Stimulated activated CD4-positive, alpha-beta T cell treated with anti-CD3 and anti-CD28 coated beads, Interleukin-15, amount 100 ng/mL, for 48 hours (primary cell): ENCODE results near the gene DNAJC11.
"Not testable (repeated sequence)": the region's sequence is repeated elsewhere in the genome, so short reads cannot be mapped to it uniquely, and the experiment has no call there.

ENCODE experiments used
- DNase-seq, 2 donors: peaks; one replicate each; pipeline ENCODE4 v3.0.0-alpha.2; 2020; ENCODE audit warnings: low read depth in 2 of 2

DNAJC11 gene

GRCh38 chr1:6652986-6653385 lies 48.6 kb downstream of the DNAJC11 start:
- no peak for DNase-seq

DNA sequence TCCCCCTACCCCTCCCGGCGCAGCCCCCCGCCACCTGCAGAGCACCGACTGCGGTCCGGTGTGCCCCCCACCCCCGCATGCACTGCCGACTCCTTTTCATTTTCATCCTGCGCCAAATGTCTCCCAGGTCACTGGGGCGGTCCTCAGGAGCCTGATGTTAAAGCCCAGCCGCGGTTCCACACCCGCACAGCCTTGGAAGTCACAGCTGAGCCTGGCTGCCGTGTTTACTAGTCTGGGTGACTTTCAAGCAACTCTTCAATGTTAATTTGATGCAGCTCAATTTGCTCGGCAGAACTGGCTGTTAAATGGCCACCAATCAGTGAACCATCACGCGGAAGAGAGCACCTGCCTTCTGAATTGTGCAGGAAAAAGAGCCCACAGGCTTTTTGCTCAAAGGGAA lies 49.7 kb downstream of the DNAJC11 start:
- no peak for DNase-seq

- no peak for DNase-seq
Measured at GRCh38 chr1:6648556-6648955, 53.1 kb downstream of the DNAJC11 start.

GRCh38 chr1:6646499-6647148 lies 55.0 kb downstream of the DNAJC11 start:
- DNase-seq, result no peak

GRCh38 chr1:6645018-6645417 lies 56.6 kb downstream of the DNAJC11 start:
- no peak for DNase-seq

DNA sequence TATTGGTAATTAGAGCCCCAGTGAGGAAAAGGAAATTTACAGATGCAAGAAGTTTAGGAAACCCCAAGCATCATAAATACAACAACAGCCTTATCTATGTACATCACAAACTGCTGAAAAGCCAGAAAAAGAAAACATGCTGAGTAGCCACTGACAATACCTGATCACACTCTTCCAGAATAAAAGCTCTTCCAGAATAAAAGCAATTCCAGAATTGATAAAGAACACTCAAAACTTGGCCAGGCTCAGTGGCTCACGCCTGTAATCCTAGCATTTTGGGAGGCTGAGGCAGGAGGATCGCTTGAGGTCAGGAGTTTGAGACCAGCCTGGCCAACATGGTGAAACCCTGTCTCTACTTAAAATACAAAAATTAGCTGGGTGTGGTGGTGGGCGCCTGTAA lies 60.7 kb downstream of the DNAJC11 start:
- DNase-seq, result not testable (repeated sequence)

DNA sequence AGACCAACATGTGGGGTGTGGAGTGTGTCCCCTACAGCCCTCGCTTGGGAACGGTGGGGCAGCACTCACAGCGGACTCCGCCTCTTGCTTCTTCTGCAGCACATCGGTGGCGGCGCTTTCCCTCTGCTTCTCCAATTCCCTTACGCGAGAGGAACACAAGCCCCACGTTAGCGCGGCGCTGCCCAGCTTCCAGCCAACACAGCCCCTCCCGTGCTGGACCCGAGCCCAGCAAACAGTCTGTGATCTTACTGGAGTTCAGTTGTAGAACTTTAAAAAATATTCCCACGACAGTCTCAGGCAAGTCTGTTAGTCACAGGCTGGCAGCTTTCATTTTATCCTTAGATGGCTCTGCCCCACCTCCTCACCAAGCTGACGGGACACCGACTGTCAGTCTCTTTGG lies 63.4 kb downstream of the DNAJC11 start:
- no peak for DNase-seq

GRCh38 chr1:6637770-6638169 lies 63.8 kb downstream of the DNAJC11 start:
- no peak for DNase-seq

- DNase-seq, result not testable (repeated sequence)
Measured at GRCh38 chr1:6636778-6637177, 64.8 kb downstream of the DNAJC11 start.

- no peak for DNase-seq
Measured at GRCh38 chr1:6635910-6636760, 65.5 kb downstream of the DNAJC11 start.

- no peak for DNase-seq
Measured at GRCh38 chr1:6635161-6635909, 66.3 kb downstream of the DNAJC11 start.

GRCh38 chr1:6634371-6635052 lies 67.1 kb downstream of the DNAJC11 start:
- DNase-seq, result peak in 1 of 2 donors; percentile 39

- no peak for DNase-seq
Measured at GRCh38 chr1:6632588-6633514, 68.8 kb downstream of the DNAJC11 start.

- no peak for DNase-seq
Measured at GRCh38 chr1:6631058-6631457, 70.6 kb downstream of the DNAJC11 start.

GRCh38 chr1:6630027-6630426 lies 71.6 kb downstream of the DNAJC11 start:
- DNase-seq, result no peak

DNA sequence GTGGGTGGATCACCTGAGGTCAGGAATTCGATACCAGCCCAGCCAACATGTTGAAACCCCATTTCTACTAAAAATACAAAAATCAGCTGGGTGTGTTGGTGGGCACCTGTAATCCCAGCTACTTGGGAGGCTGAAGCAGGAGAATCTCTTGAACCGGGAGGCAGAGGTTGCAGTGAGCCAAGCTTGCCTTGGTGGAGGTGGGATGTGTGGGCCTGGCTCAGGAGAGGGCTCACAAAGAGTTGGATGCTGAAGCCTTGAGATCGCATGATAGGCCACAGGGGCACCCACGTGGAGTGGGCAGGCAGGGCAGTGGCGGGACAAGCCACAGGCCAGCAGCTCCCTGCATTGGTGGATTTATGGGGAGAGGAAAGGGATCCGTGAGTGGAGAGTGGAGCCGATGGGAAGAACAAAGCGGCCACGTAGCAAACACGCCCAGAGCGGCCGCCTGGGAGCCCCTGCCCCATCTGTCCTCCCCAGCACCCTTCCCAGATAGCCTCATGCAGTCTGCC lies 72.6 kb downstream of the DNAJC11 start:
- no peak for DNase-seq

- DNase-seq, result no peak
Measured at GRCh38 chr1:6627841-6628545, 73.6 kb downstream of the DNAJC11 start.

- DNase-seq, result no peak
Measured at GRCh38 chr1:6627031-6627430, 74.6 kb downstream of the DNAJC11 start.

DNA sequence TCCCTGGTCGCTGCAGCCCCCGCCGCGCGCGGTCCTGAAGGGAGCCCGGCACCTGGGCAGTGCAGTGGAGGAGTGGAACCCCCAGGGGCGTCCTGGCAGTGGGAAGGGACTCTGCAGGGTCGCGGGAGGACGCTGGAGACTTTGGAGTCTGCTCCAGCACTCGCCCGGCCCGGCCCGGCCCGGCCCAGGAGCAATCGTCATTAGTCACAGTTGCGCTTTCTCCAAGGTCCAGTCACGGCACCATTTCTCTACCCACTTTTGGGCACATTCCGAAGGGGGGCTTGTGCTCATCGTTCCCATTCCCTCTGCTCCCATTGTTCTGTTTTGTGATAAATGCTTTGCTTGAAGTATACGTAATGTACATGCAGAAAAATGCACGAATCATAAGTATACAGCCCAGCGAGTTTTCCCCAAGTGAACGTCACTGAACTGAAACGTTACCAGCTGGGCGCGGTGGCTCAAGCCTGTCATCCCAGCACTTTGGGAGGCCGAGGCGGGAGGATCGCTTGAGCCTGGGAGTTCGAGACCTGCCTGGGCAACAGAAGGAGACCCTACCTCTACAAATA lies 75.9 kb downstream of the DNAJC11 start:
- DNase-seq, result no peak
